NCI-H748 (cell line): ENCODE results near the gene SLC36A2.
"Not testable (repeated sequence)": the region's sequence is repeated elsewhere in the genome, so short reads cannot be mapped to it uniquely, and the experiment has no call there.

Experiments used
- DNase-seq: peaks from one replicate; lab custom pipeline; 2025; ENCODE audit not compliant: unreplicated experiment; lab: John Stamatoyannopoulos, UW

The SLC36A2 gene

GRCh38 chr5:151327585-151327984, 19.8 kb downstream of the SLC36A2 start:
- DNase-seq: no peak

GRCh38 chr5:151326266-151326665, 21.1 kb downstream of the SLC36A2 start:
- DNase-seq: no peak

GRCh38 chr5:151320481-151320880, 26.9 kb downstream of the SLC36A2 start:
- no peak for DNase-seq

- DNase-seq: no peak
Measured at GRCh38 chr5:151318850-151319732, 28.3 kb downstream of the SLC36A2 start.

GRCh38 chr5:151317871-151318270, 29.5 kb downstream of the SLC36A2 start:
- DNase-seq: no peak

- peak; percentile 69 for DNase-seq
Measured at GRCh38 chr5:151315998-151316597, 31.3 kb downstream of the SLC36A2 start.

GRCh38 chr5:151313357-151313756, 34.0 kb downstream of the SLC36A2 start:
- DNase-seq: no peak

- no peak for DNase-seq
Measured at GRCh38 chr5:151312756-151313324, 34.5 kb downstream of the SLC36A2 start.

GRCh38 chr5:151310932-151311331, 36.4 kb downstream of the SLC36A2 start:
- DNase-seq: no peak

GRCh38 chr5:151309821-151310220, 37.5 kb downstream of the SLC36A2 start:
- DNase-seq: not testable (repeated sequence)

- not testable (repeated sequence) for DNase-seq
Measured at GRCh38 chr5:151309266-151309665, 38.1 kb downstream of the SLC36A2 start.

GRCh38 chr5:151303666-151304065, 43.7 kb downstream of the SLC36A2 start, which contains the start of gene SLC36A3:
Gene SLC36A3, minus strand, starts transcription at chr5:151303766. Its CDS starts 412 bp downstream, at chr5:151303354.
- DNase-seq: no peak

GRCh38 chr5:151298063-151298855, 49.1 kb downstream of the SLC36A2 start:
- DNase-seq: peak; percentile 57

- no peak for DNase-seq
Measured at GRCh38 chr5:151296974-151297373, 50.4 kb downstream of the SLC36A2 start.

GRCh38 chr5:151296478-151296830, 50.9 kb downstream of the SLC36A2 start:
- DNase-seq: no peak

GRCh38 chr5:151295791-151296477, 51.4 kb downstream of the SLC36A2 start:
- no peak for DNase-seq

GRCh38 chr5:151295138-151295537, 52.2 kb downstream of the SLC36A2 start:
- DNase-seq: no peak

GRCh38 chr5:151293624-151294023, 53.7 kb downstream of the SLC36A2 start:
- DNase-seq: no peak

- peak; percentile 63 for DNase-seq
Measured at GRCh38 chr5:151288180-151288579, 59.2 kb downstream of the SLC36A2 start.

GRCh38 chr5:151286246-151286645, 61.1 kb downstream of the SLC36A2 start:
- no peak for DNase-seq

GRCh38 chr5:151285683-151286082, 61.7 kb downstream of the SLC36A2 start:
- DNase-seq: no peak
